Adrenal gland (tissue), 5 donors: ENCODE data around the gene PHTF1.

Experiments
- POLR2A ChIP-seq, 2 donors: fragments of 450-650 bp; IDR thresholded peaks; one replicate each; pipeline ENCODE4 v1.6.1; 2017; ENCODE audit warnings: antibody characterized with exemption in 2 of 2, mild to moderate bottlenecking in 2 of 2, moderate library complexity in 1 of 2
- TF ChIP-seq, protein P1 (sequence below), 6 experiments: fragments of 450-650 bp in 4 of 6; fragments of 200-600 bp in 2 of 6; sonication (generic) in 1 of 6; IDR thresholded peaks; 1 replicate in 5 of 6; 2 replicates in 1 of 6; pipeline versions ENCODE4 v1.5.1 to v1.8.0; 2016 to 2021; ENCODE audit warnings: antibody characterized with exemption in 6 of 6, mild to moderate bottlenecking in 2 of 6, moderate library complexity in 1 of 6
- donor health status: DM: no; HTN: no; CAD: no.

- TF ChIP-seq, protein P1, sequence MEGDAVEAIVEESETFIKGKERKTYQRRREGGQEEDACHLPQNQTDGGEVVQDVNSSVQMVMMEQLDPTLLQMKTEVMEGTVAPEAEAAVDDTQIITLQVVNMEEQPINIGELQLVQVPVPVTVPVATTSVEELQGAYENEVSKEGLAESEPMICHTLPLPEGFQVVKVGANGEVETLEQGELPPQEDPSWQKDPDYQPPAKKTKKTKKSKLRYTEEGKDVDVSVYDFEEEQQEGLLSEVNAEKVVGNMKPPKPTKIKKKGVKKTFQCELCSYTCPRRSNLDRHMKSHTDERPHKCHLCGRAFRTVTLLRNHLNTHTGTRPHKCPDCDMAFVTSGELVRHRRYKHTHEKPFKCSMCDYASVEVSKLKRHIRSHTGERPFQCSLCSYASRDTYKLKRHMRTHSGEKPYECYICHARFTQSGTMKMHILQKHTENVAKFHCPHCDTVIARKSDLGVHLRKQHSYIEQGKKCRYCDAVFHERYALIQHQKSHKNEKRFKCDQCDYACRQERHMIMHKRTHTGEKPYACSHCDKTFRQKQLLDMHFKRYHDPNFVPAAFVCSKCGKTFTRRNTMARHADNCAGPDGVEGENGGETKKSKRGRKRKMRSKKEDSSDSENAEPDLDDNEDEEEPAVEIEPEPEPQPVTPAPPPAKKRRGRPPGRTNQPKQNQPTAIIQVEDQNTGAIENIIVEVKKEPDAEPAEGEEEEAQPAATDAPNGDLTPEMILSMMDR (IDR thresholded peaks at IDR 0.05) = no peak
- TF ChIP-seq POLR2A (IDR thresholded peaks at IDR 0.05) = no peak
Observed at GRCh38 chr1:113692342-113692741, 66.9 kb downstream of the PHTF1 start.
